ENCODE results near the gene CAND2.

CAND2 gene

DNA sequence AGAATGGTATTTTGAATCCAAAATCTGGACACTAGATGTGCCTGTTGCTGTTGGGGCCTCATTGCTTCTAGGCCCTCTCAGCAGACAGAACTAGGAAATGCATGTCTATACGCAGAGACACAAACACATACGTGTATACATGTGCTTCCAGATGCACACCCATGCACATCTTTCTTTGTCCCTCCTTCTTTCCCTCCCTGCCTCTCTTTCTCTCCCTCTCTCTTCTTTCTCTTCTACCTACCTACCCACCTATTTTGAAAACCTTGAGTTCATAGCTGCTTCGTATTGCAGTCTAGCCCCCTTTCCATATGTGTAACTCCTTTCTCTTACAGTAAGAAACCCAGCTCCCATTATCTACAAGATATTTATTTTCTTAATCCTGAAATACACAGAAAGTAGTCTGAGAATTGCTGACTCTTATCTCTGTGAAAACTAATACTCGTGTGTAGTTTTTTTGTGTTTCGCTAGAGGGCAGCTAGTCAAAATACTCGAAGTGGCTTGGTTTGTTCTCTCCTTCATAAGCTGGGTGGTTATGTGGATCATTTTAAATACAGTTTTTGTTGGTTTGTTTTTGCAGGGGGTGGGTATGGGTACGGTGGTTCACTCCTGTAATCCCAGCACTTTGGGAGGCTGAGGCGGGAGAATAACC is 26.4 kb downstream of the CAND2 start:
- TF ChIP-seq EZH2phosphoT487 (IDR thresholded peaks at IDR 0.05; ENCODE audit: borderline replicate concordance) (no peak), CTCF (conservative IDR thresholded peaks at IDR 0.05; ENCODE audit: low read length) (peak; percentile 56)
- Histone ChIP-seq H3K9me3 (ENCODE audit: insufficient read depth, low read depth, low read length) (no peaks in the 10 kb centered on the region), H3K9me2 (replicated peaks; ENCODE audit: low read depth, low read length) (no peaks in the 10 kb centered on the region), H3K9ac (ENCODE audit: low read depth, low read length, poor library complexity, severe bottlenecking) (no peak overlapping the region), H3K79me2 (ENCODE audit: insufficient read depth, low read length) (no peaks in the 10 kb centered on the region), H3K36me3 (ENCODE audit: insufficient read depth, low read length) (no peaks in the 10 kb centered on the region), H3F3A (ENCODE audit: low read depth) (no peaks in the 10 kb centered on the region), H3K4me3 (ENCODE audit: low read length, poor library complexity, severe bottlenecking) (no peak overlapping the region), H2AFZ (ENCODE audit: low read length) (no peak overlapping the region), H4K20me1 (ENCODE audit: insufficient read depth, low read length, poor library complexity, severe bottlenecking) (no peaks in the 10 kb centered on the region), H3K27me3 (ENCODE audit: insufficient read depth, low read length, poor library complexity, severe bottlenecking) (no peaks in the 10 kb centered on the region), H3K4me2 (ENCODE audit: low read depth, low read length, poor library complexity, severe bottlenecking) (no peak overlapping the region), H3K4me1 (ENCODE audit: insufficient read depth, low read length, poor library complexity, severe bottlenecking) (no peaks in the 10 kb centered on the region)

GRCh38 chr3:12824299-12824698 is 27.8 kb downstream of the CAND2 start:
- Histone ChIP-seq H3K9me3 (ENCODE audit: insufficient read depth, low read depth, low read length) (no peaks in the 10 kb centered on the region), H3K27me3 (ENCODE audit: insufficient read depth, low read length, poor library complexity, severe bottlenecking) (no peaks in the 10 kb centered on the region), H3K9ac (ENCODE audit: low read depth, low read length, poor library complexity, severe bottlenecking) (no peak overlapping the region), H3K4me1 (ENCODE audit: insufficient read depth, low read length, poor library complexity, severe bottlenecking) (no peaks in the 10 kb centered on the region), H3F3A (ENCODE audit: low read depth) (no peaks in the 10 kb centered on the region), H3K79me2 (ENCODE audit: insufficient read depth, low read length) (no peaks in the 10 kb centered on the region), H3K4me2 (ENCODE audit: low read depth, low read length, poor library complexity, severe bottlenecking) (no peak overlapping the region), H4K20me1 (ENCODE audit: insufficient read depth, low read length, poor library complexity, severe bottlenecking) (no peaks in the 10 kb centered on the region), H3K4me3 (ENCODE audit: low read length, poor library complexity, severe bottlenecking) (no peak overlapping the region), H2AFZ (ENCODE audit: low read length) (no peak overlapping the region), H3K36me3 (ENCODE audit: insufficient read depth, low read length) (no peaks in the 10 kb centered on the region), H3K9me2 (replicated peaks; ENCODE audit: low read depth, low read length) (no peaks in the 10 kb centered on the region)
- TF ChIP-seq CTCF (conservative IDR thresholded peaks at IDR 0.05; ENCODE audit: low read length) (no peak), EZH2phosphoT487 (IDR thresholded peaks at IDR 0.05; ENCODE audit: borderline replicate concordance) (no peak)

GRCh38 chr3:12825156-12825555 is 28.7 kb downstream of the CAND2 start:
- no peaks in the 10 kb centered on the region for H3K79me2 ChIP-seq (ENCODE audit: insufficient read depth, low read length)
- H3K4me2 ChIP-seq (ENCODE audit: low read depth, low read length, poor library complexity, severe bottlenecking): no peak overlapping the region
- H3K9ac ChIP-seq (ENCODE audit: low read depth, low read length, poor library complexity, severe bottlenecking): no peak overlapping the region
- H3K36me3 ChIP-seq (ENCODE audit: insufficient read depth, low read length): 0 out of 2 replicates have a peak, but pooled peaks cover under 1% of the 10 kb centered on the region
- H3K27me3 ChIP-seq (ENCODE audit: insufficient read depth, low read length, poor library complexity, severe bottlenecking): no peaks in the 10 kb centered on the region
- no peaks in the 10 kb centered on the region for H3K9me3 ChIP-seq (ENCODE audit: insufficient read depth, low read depth, low read length)
- no peaks in the 10 kb centered on the region for H3K4me1 ChIP-seq (ENCODE audit: insufficient read depth, low read length, poor library complexity, severe bottlenecking)
- H4K20me1 ChIP-seq (ENCODE audit: insufficient read depth, low read length, poor library complexity, severe bottlenecking): no peaks in the 10 kb centered on the region
- TF ChIP-seq CTCF (conservative IDR thresholded peaks at IDR 0.05; ENCODE audit: low read length) (no peak), EZH2phosphoT487 (IDR thresholded peaks at IDR 0.05; ENCODE audit: borderline replicate concordance) (no peak)
- H2AFZ ChIP-seq (ENCODE audit: low read length): no peak overlapping the region
- no peak overlapping the region for H3K4me3 ChIP-seq (ENCODE audit: low read length, poor library complexity, severe bottlenecking)
- H3K9me2 ChIP-seq (replicated peaks; ENCODE audit: low read depth, low read length): no peaks in the 10 kb centered on the region
- no peaks in the 10 kb centered on the region for H3F3A ChIP-seq (ENCODE audit: low read depth)

Measured in Loucy (cell line).